AML-193 (cell line): ENCODE measurements around the gene OR51E2.
"Not testable (repeated sequence)": the region's sequence is repeated elsewhere in the genome, so short reads cannot be mapped to it uniquely, and the experiment has no call there.

Experiments used
- DNase-seq, 2 experiments: peaks; one replicate each; lab custom pipeline; 2025; lab: John Stamatoyannopoulos, UW

OR51E2 gene, protein sequence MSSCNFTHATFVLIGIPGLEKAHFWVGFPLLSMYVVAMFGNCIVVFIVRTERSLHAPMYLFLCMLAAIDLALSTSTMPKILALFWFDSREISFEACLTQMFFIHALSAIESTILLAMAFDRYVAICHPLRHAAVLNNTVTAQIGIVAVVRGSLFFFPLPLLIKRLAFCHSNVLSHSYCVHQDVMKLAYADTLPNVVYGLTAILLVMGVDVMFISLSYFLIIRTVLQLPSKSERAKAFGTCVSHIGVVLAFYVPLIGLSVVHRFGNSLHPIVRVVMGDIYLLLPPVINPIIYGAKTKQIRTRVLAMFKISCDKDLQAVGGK

GRCh38 chr11:4697585-4697984 lies at the start of gene OR51E2:
Gene OR51E2, minus strand, starts transcription at chr11:4697853. Its CDS starts 15,142 bp downstream, at chr11:4682711.
- DNase-seq, result no peak

DNA sequence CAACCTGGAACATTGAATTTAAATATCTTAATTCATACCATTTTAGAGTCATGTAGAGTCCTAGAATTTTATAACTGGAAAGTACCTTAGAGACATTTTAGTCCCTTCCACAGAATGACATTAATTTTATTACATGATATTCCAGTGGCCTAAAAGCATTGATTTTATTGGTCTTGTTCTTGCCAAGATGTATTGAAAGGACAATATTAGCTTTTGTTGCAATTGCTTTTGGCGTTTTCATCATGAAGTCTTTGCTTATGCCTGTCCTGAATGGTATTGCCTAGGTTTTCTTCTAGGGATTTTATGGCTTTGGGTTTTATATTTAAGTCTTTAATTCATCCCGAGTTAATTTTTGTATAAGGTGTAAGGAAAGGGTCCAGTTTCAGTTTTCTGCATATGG lies 43.1 kb upstream of the OR51E2 start:
- DNase-seq, result no peak

- DNase-seq, result no peak
These were observed 29.5 kb upstream of the OR51E2 start for GRCh38 chr11:4727171-4727570.

- DNase-seq, result not testable (repeated sequence)
These were observed 25.2 kb upstream of the OR51E2 start for GRCh38 chr11:4722616-4723534.

DNA sequence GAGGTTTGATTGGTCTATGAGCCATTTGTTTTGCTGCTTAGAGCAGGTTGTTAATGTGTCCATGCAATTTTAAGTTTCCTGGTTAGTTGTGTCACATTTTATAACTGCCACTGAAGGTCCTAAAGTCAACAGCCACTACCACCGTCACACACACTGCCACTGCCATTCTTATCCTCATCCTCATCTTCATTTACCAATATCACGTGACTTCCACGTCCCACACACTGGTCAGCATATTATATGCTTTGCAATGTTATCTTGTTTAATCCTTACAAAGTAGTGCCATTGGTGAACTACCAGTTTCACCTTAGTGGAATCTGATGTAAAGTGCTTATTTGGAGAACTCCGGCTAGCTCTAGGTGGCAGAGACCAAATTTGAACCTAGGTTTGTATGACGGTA lies 16.6 kb upstream of the OR51E2 start:
- DNase-seq, result no peak

DNA sequence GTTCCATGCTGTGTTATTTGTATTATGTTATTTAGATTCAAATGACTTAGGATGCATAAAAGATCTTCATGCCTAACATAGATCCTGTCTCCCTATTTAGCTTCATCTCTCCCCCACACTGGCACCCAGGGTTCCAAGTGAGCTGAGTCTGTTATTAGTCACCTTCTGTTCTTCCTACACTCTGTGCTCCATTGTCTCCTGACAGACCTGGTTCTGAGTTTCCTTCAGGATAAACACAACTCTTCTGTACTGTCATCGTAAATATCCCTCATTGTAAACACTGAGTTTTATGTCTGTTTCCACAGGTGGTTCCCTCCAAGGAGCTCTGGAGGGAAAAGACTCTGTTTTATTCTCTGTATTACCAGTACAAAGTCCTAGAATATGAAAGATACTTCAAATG lies 15.6 kb upstream of the OR51E2 start:
- DNase-seq, result no peak

DNA sequence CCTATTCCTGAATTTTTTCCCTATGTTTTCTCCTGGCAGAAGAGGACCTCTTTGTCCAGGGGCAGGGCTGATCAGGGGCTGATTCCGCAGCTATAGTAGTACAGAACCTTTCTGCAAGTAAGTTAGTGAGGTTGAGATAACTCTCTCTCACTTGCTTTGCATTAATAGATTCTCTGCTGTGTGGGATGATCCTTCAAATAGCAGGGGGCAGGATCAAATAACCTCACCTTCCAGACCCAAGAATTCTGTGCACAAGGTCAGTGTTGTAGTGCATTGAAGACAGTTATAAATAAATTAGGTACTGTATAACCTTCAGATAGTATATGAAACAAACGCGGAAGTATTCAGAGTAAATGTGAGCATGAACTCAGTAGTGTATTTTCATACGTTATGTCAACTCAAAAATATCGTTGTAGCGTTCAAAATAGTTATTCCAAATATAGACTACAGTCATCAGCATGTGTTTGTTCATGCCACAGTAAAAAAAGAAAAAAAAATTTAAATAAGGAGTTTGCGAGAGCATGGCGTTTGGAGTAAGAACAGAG lies 7.2 kb upstream of the OR51E2 start:
- no peak for DNase-seq

DNA sequence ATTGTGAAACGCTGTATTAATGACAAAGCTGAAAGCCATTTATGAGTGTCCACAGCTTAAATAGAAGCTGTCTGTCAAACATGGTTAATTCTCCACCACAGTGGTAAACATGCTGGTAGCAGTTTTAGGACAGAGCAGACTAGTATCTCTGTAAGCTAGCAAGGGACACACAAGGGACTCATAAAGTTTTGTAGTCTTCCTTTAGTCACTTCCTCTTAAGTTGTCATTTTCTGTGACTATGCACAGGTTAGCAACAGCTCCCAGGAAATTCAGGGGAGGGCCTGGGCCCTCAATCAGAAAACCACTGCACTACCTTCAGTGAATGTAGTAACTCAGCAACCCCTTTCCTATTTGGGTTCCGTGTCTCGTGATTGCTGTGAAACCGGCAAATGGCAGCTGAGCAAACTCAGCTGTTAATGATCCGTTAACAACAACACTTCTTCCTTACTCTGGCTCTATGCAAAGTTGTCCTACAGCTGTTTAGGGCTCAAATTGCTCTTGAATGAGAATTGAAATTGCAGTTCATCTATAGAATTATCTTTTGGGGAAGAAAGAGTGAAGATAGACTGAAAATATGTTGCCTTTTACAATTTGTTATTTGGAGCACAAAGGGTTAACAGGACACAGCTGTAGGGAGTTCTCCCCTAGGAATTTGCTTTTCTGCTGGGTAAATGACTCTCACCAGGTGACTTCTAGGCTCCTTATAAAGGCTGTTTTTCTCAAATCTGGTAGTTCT lies 6.6 kb upstream of the OR51E2 start, which contains the start of gene MMP26:
TSS of gene MMP26 (plus strand) at position 731 of the 736 bp plus-strand sequence.
- DNase-seq, result no peak

- no peak for DNase-seq
These were observed 2.8 kb upstream of the OR51E2 start for GRCh38 chr11:4700436-4700820.

- no peak for DNase-seq
These were observed 2.2 kb upstream of the OR51E2 start for GRCh38 chr11:4699697-4700435.

DNA sequence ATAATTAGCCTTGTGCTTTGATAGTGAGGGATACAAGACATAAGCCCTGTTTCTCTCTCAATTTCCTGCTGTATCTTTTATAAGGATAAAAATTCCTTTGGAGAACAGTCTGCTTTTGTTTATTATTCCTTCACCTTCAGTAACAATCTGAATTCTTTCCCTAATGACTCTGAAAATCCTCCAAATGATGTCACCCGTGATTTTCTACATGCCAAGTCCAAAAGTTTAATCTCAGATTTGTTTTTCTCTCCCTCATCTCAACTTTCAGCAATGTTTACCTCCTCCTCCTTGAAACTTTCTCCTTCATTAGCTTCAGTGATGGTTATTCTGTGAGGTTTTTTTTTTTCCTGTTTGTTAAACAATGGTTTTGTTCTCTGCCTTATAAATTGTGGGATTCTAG lies 2.2 kb downstream of the OR51E2 start:
- DNase-seq, result no peak

GRCh38 chr11:4684631-4685285 lies 12.9 kb downstream of the OR51E2 start:
- DNase-seq, result no peak

- no peak for DNase-seq
These were observed 14.8 kb downstream of the OR51E2 start for GRCh38 chr11:4682623-4683419.

GRCh38 chr11:4680341-4680740 lies 17.3 kb downstream of the OR51E2 start:
- DNase-seq, result no peak

GRCh38 chr11:4677948-4678347 lies 19.7 kb downstream of the OR51E2 start:
- no peak for DNase-seq

DNA sequence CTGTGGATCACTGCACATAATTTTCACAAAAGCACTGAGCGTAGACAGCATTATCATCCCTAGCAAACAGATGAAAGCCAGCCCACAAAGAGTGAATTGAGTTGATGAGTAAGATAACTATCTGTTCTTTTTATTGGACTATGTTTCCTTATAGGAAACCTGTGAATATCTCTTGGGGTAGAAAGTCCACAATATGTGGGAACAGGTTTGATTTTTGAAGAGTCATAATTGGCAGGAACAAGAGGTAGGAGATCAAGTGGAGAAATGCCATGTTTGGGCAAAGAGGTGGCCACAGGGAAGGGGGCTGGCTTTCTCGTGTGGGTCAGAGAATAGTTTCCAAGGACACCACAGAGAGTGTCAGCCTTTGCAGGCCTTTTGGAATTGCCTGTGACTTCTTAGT lies 23.9 kb downstream of the OR51E2 start:
- no peak for DNase-seq

GRCh38 chr11:4672470-4672869 lies 25.2 kb downstream of the OR51E2 start:
- no peak for DNase-seq

DNA sequence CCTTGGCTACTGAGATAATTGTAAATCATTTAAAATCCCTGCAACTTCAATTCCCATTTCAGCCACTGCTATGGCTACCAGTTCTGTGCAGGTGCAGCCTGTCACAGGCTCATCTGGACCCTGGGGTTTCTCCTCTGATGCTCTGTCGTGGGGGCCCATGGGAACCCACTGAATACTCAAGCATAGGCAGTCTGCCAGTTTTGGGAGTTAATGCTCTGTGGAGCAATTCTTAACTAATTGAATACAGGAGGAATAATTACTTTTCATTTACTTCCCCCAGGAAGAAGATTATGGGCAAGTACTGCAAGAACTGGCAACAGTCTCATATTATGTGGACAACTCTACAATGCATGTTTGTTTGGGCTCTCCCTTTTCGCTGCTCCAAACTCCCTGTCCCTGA lies 25.9 kb downstream of the OR51E2 start:
- no peak for DNase-seq

GRCh38 chr11:4665424-4665823 lies 32.2 kb downstream of the OR51E2 start:
- DNase-seq, result no peak

- DNase-seq, result no peak
These were observed 32.9 kb downstream of the OR51E2 start for GRCh38 chr11:4664786-4665185.
